Fibroblast of mammary gland (primary cell): ENCODE data around the gene MBLAC2.

Experiments used
- DNase-seq: peaks from one replicate; pipeline ENCODE4 v3.0.0-alpha.2; 2010; ENCODE audit warnings: low read depth
- H3K4me3 ChIP-seq: 2 replicates; pipeline ENCODE4 v1.5.1; 2011; ENCODE audit warnings: low read depth, mild to moderate bottlenecking, low read length, moderate library complexity; ENCODE audit not compliant: control insufficient read depth
- TF ChIP-seq, protein P1 (sequence below): conservative IDR thresholded peaks from 2 replicates; pipeline ENCODE4 v1.5.1; 2011; ENCODE audit warnings: low read depth, low read length, inconsistent platforms; ENCODE audit not compliant: control insufficient read depth, insufficient read depth

Gene MBLAC2

DNA sequence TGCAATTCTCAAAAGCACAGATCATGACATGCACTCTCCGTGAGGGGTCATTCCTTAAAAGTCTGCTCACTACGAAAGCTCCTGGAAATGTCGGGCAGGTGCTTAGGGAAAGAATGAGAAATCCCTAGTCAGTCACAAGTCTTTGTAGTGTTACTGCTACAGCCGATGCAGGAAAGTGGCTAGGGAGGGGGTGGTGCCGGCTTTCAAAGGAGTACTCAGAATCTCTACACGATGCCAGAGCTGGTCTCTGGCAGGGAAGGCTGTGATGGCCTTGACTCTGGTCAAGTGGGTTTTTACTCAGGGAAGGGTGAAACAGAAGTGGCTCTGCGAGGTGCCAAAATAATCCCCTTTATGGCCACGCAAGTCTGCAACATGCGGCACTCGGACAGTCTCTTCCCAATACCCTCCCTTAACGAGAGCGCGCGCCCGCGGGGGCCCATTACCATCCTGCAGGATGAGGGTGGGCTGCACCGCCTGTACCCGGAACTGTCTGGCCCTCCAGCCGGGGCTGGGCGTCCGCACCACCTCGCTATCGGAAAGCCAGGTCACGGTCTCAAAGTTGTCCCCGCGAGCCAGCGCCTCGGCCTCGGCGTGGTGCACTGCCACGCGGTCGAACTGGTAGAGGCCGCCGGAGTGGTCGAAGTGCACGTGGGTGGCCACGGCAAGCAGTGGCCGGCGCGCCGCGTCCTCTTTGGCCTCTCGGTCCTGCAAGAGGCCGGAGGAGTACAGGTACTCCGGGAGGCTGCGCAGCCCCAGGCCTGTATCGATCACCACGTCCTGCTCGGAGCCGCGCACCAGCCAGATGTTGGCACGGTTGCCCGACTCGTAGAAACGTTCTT lies 956 bp downstream of the MBLAC2 start:
- H3K4me3 ChIP-seq = peak overlapping the region; percentile 88

DNA sequence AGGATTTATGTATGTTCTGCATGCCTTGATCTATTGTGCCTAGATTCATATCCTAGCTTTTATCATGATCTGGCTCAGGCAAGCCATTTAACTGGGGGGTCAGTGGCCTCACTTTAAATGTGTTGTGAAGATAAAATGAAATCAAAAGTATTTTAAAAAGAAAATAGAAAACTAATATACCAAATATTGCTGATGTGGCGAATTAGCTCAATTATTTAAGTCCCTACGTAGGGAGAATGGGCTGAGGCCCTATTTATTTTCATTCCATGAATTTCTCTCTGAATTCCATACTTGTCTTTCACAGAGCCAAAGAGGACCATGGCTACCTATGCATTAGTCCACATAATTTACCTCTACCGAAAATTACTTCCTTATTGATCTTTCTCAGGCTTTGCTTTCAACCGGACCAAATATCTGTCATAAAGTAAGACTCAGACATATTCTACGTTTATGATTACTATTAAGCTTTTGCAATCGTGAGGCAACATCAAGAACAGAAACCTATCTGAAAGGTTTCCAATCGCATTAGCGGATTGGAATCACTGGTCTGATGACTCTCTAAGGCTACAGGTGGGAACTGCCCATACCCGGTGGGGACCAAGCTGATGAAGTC lies 1.7 kb downstream of the MBLAC2 start:
- DNase-seq = no peak
- TF ChIP-seq, protein P1, sequence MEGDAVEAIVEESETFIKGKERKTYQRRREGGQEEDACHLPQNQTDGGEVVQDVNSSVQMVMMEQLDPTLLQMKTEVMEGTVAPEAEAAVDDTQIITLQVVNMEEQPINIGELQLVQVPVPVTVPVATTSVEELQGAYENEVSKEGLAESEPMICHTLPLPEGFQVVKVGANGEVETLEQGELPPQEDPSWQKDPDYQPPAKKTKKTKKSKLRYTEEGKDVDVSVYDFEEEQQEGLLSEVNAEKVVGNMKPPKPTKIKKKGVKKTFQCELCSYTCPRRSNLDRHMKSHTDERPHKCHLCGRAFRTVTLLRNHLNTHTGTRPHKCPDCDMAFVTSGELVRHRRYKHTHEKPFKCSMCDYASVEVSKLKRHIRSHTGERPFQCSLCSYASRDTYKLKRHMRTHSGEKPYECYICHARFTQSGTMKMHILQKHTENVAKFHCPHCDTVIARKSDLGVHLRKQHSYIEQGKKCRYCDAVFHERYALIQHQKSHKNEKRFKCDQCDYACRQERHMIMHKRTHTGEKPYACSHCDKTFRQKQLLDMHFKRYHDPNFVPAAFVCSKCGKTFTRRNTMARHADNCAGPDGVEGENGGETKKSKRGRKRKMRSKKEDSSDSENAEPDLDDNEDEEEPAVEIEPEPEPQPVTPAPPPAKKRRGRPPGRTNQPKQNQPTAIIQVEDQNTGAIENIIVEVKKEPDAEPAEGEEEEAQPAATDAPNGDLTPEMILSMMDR = no peak
- peak overlapping the region; percentile 88 for H3K4me3 ChIP-seq

More for the DNA sequence above, 956 bp downstream of the MBLAC2 start:
- DNase-seq = peak; percentile 28
- TF ChIP-seq, protein P1 = no peak

DNA sequence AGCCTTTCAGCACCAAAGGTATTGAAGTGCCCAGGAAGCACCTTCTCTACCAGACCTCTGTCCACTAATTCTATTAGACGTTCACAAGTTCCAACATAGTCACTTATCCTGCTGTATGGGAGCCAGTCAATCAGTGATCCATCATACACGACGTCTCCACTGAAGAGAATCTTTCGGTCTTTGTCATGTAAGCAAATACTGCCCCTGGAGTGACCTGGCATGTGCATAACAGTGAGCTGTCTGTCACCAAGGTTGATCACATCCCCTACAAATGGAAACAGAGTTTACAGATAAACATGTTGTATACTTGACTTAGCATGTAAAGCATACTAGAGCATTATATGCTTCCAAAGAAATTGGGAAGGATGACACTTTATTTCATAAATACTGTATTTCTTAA lies 13.3 kb downstream of the MBLAC2 start:
- H3K4me3 ChIP-seq = no peak overlapping the region
- TF ChIP-seq, protein P1 = no peak
- DNase-seq = no peak

DNA sequence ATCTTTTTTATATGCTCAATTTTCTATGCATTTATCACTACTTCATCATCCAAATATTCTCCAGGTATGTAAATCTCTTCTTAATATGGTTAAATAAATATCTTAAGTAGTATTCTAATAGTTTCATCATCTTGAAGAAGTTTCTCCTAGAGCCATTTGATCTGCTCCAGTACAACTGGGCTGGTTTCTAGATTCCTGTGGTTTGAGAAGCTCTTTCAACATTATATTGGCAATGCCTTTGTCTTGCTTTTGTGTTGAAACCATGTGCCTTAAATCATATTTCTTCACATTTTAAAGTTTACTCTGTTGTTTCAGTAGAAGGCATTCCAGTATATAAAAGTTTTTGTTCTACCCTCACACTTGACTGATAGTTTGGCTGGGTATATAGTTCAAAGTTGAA lies 27.6 kb downstream of the MBLAC2 start:
- TF ChIP-seq, protein P1 = no peak
- peak; percentile 66 for DNase-seq
- no peak overlapping the region for H3K4me3 ChIP-seq

DNA sequence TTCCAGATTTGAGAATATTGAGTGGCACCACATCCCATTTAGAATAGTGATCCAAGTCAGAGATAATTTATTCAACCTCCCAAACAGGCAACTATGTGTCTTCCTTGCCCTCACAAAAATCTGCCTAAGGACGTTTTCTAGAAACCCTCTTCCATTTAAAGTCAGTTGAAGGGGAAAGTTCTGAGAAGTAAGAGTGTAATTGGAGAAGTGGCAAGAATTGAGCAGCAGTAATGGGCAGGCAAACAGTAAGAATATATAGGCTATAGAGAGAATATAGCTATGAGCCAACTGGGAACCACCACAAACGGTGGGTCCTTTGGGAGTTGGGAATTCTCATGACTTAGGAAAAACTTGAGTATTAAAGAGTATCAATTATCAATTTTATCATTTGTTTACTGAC lies 33.9 kb downstream of the MBLAC2 start:
- H3K4me3 ChIP-seq = no peak overlapping the region
- no peak for DNase-seq
- TF ChIP-seq, protein P1 = no peak

DNA sequence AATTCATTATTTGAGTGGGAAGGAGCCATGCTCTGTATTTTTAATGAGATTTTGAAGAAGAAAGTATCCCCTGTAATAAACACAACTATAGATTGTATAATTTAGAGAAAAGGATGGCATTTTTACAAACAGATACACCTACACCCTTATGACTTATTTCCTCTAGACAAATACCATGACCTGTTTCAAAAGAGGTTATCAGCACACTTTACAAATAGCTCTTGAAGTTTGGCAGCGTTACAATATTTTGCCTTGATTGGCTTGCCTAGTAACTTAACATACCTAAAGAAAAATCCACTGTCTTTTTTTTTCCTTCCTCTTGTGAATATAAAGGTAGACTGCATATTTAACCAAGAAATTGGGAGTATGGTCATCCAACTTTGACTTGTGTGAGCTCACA lies 36.5 kb downstream of the MBLAC2 start:
- H3K4me3 ChIP-seq = no peak overlapping the region
- no peak for DNase-seq
- TF ChIP-seq, protein P1 = no peak

DNA sequence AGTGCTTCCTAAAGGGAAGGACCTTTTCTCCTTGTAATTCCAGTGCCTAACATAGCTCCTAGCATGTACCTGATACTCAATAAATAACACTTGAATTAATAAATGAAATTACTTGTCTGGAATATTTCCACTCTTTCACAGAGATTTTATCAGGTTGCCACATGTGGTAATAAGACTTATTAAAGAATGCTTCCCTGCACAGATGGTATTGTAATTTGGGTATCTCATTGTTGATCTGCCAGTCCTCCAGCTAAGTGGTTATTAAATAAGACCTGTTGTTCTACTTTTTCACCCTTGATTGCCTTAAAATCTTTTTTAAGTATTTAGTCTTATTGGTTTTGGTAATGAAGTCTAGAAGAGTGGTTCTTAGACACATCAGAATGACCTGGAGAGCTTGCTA lies 36.9 kb downstream of the MBLAC2 start:
- TF ChIP-seq, protein P1 = no peak
- no peak for DNase-seq
- no peak overlapping the region for H3K4me3 ChIP-seq
